Adrenal gland (tissue), 12 donors: ENCODE data around the gene SLC7A9. TPM values are rescaled to one million over a fixed set of nuclear protein-coding genes. Genes with fewer than 3 reads are reported as not detected.

ENCODE experiments used
- DNase-seq, 7 donors: peaks; one replicate each; pipeline ENCODE4 v3.0.0-alpha.2; 2019 to 2020
- H3K27ac ChIP-seq, 5 donors: fragments of 200-600 bp; sonication (generic) in 4 of 5; 1 replicate in 3 of 5; 2 replicates in 2 of 5; pipeline versions ENCODE4 v1.5.1 to v1.8.0; 2016 to 2020; ENCODE audit warnings: mild to moderate bottlenecking in 1 of 5
- H3K27me3 ChIP-seq: fragments of 200-600 bp; 2 replicates; pipeline ENCODE4 v1.8.0; 2021
- H3K36me3 ChIP-seq, 2 donors: fragments of 200-600 bp; replicated peaks in 1 of 2; 1 replicate in 1 of 2; 2 replicates in 1 of 2; pipeline versions ENCODE4 v1.5.1 to v1.8.0; 2018 to 2022
- H3K4me1 ChIP-seq, 2 donors: fragments of 200-600 bp; replicated peaks in 1 of 2; 1 replicate in 1 of 2; 2 replicates in 1 of 2; pipeline versions ENCODE4 v1.5.1 to v1.8.0; 2018 to 2021
- H3K4me3 ChIP-seq, 4 donors: fragments of 200-600 bp; sonication (generic) in 3 of 4; one replicate each; pipeline ENCODE4 v1.5.1; 2016 to 2018
- H3K9me3 ChIP-seq, 3 donors: fragments of 200-600 bp; sonication (generic) in 1 of 3; replicated peaks in 1 of 3; 1 replicate in 2 of 3; 2 replicates in 1 of 3; pipeline versions ENCODE4 v1.5.1 to v1.8.0; 2016 to 2021
- POLR2A ChIP-seq, 2 donors: fragments of 450-650 bp; IDR thresholded peaks; one replicate each; pipeline ENCODE4 v1.6.1; 2017; ENCODE audit warnings: antibody characterized with exemption in 2 of 2, mild to moderate bottlenecking in 2 of 2, moderate library complexity in 1 of 2
- WGBS, 4 donors: extraction: QIAGEN DNeasy Blood & Tissue Kit in 2 of 4; methylation state at CpG; one replicate each; pipeline versions ENCODE4 v1.1.5 to v1.1.7; 2013 to 2017; 5-methylcytosine and 5-hydroxymethylcytosine counted together
- intact Hi-C, 2 donors: fragments of 100-400 bp; cut with DNase I; formaldehyde crosslinking; loops; one replicate each; pipeline versions ENCODE4 v1.14.1 to v1.15.0; 2022 to 2023
- polyA plus RNA-seq, 3 donors: library from polyadenylated mRNA; stranded (reverse); fragments of 200-250 nt in 2 of 3; fragments of 350-450 nt in 1 of 3; fragmentation: Illumina TruSeq in 1 of 3; extraction: RNeasy Lipid Tissue Mini Kit (QIAGEN cat#74804) in 1 of 3; gene quantifications; one replicate each; pipeline ENCODE4 v1.2.3, GENCODE V29; 2013 to 2014
- total RNA-seq, 9 donors: library from RNA; depleted of rRNA in 4 of 9; stranded (reverse); fragments of >200 nt in 4 of 9; fragments of 120-200 nt in 1 of 9; fragmentation: NEBNext Ultra II Directional in 1 of 9; extraction: Animal tissue kit (Norgen Biotek cat#: 25700) in 1 of 9; gene quantifications; one replicate each; pipeline versions ENCODE4 v1.1.0 to v1.2.4, GENCODE V29; 2013 to 2023
- TF ChIP-seq, protein P1 (sequence below), 6 experiments: fragments of 450-650 bp in 4 of 6; fragments of 200-600 bp in 2 of 6; sonication (generic) in 1 of 6; IDR thresholded peaks; 1 replicate in 5 of 6; 2 replicates in 1 of 6; pipeline versions ENCODE4 v1.5.1 to v1.8.0; 2016 to 2021; ENCODE audit warnings: antibody characterized with exemption in 6 of 6, mild to moderate bottlenecking in 2 of 6, moderate library complexity in 1 of 6
- donor health status: healthy with polysubstance abuse.
- donor health status: Bipolar disorder and iron deficiency.
- donor health status: DM: yes; HTN: yes; CAD: no.
- donor health status: DM: no; HTN: no; CAD: no.
- donor health status: DM: no; HTN: no; CAD: no.
- donor health status: DM: yes; HTN: yes; CAD: no.

The SLC7A9 gene
- total and polyA plus RNA-seq, 12 donors = 0.11 to 0.51 (median 0.48) TPM; not detected in 5

DNA sequence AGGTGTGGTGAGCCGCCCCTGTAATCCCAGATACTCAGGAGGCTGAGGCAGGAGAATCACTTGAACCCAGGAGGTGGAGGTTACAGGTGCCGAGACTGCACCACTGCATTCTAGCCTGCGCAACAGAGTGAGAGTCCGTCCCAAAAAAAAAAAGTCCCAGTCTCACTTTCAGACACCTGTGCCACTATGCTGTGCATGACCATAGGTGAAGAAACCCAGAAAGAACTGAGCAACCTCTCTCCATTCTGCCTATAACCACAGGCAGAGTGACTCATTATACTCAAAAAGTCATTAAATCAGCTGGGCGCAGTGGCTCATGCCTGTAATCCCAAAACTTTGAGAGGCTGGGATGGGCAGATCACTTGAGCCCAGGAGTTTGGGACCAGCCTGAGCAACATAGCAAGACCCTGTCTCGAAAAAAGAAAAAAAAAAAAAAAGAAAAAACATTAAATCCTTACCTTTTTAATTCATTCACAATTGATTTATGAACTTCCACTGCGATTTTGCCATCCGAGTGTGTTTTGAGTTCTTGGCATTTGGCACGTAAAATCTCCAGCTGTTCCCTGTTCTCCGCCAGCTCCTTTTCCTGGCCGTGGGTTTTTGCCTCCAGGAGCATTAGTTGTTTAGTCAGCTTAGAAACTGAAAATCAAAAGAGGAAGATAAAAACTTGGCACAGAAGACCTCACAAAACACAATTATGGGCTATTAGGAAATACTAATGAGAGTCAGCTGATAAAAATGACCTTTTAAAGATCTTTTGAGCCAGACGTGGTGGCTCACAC, 45.5 kb upstream of the SLC7A9 start:
- TF ChIP-seq, protein P1, sequence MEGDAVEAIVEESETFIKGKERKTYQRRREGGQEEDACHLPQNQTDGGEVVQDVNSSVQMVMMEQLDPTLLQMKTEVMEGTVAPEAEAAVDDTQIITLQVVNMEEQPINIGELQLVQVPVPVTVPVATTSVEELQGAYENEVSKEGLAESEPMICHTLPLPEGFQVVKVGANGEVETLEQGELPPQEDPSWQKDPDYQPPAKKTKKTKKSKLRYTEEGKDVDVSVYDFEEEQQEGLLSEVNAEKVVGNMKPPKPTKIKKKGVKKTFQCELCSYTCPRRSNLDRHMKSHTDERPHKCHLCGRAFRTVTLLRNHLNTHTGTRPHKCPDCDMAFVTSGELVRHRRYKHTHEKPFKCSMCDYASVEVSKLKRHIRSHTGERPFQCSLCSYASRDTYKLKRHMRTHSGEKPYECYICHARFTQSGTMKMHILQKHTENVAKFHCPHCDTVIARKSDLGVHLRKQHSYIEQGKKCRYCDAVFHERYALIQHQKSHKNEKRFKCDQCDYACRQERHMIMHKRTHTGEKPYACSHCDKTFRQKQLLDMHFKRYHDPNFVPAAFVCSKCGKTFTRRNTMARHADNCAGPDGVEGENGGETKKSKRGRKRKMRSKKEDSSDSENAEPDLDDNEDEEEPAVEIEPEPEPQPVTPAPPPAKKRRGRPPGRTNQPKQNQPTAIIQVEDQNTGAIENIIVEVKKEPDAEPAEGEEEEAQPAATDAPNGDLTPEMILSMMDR (IDR thresholded peaks at IDR 0.05) = no peak
- no peak for TF ChIP-seq POLR2A (IDR thresholded peaks at IDR 0.05)
- Histone ChIP-seq H3K27ac (no peak overlapping the region), H3K27me3 (no peaks in the 10 kb centered on the region), H3K4me1 (no peaks in the 10 kb centered on the region), H3K36me3 (no peaks in the 10 kb centered on the region), H3K9me3 (no peaks in the 10 kb centered on the region), H3K4me3 (no peak overlapping the region)
- 85 to 95% (median 87%) methylated on average over 12 of the region's 12 CpGs for WGBS, 4 donors
- DNase-seq = no peak
- intact Hi-C loops = no loop called here

DNA sequence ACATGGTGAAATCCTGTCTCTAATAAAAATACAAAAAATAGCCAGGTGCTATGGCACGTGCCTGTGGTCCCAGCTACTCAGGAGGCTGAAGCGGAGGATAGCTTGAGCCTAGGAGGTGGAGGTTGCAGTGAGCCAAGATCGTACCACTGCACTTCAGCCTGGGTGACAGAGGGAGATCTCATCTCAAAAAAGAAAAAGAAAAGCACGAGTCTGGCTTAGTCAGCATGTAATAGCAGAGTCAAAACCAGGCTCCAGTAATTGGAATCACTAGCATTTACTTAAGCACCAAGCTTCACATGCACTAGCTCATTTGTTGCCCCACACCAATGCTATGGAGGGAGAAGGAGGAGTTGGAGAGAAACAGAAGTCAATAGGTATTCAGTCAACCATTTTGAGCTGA, 41.9 kb upstream of the SLC7A9 start:
- TF ChIP-seq, protein P1 (IDR thresholded peaks at IDR 0.05) = no peak
- TF ChIP-seq POLR2A (IDR thresholded peaks at IDR 0.05) = no peak
- intact Hi-C loops = no loop called here
- Histone ChIP-seq H3K36me3 (no peaks in the 10 kb centered on the region), H3K27ac (no peak overlapping the region), H3K4me3 (no peak overlapping the region), H3K9me3 (no peaks in the 10 kb centered on the region), H3K27me3 (no peaks in the 10 kb centered on the region), H3K4me1 (no peaks in the 10 kb centered on the region)
- WGBS, 4 donors = 94 to 98% (median 95%) methylated on average over 4 of the region's 4 CpGs
- DNase-seq = no peak

DNA sequence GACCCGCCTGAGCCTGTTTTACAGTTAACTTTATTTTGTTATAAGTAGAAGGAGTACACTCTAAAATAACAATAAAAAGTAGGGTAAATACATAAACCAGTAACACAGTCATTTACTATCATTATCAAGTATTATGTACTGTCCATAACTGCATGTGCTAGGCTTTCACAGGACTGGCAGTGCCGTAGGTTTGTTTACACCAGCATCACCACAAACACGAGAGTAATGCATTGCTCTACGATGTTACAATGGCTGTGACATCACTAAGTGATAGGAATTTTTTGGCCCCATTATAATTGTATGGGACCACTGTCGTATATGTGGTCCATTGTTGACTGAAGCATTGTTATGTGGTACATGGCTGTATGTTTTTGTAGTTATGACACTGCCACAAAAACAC, 41.3 kb upstream of the SLC7A9 start:
- no peaks in the 10 kb centered on the region for H3K9me3 ChIP-seq
- no peaks in the 10 kb centered on the region for H3K27me3 ChIP-seq
- intact Hi-C loops = no loop called here
- no peak overlapping the region for H3K27ac ChIP-seq
- no peak for DNase-seq
- TF ChIP-seq POLR2A (IDR thresholded peaks at IDR 0.05) = no peak
- TF ChIP-seq, protein P1 (IDR thresholded peaks at IDR 0.05) = no peak
- WGBS, 4 donors = 92 to 99% (median 96%) methylated on average over 5 of the region's 5 CpGs
- H3K36me3 ChIP-seq = no peaks in the 10 kb centered on the region
- no peak overlapping the region for H3K4me3 ChIP-seq
- no peaks in the 10 kb centered on the region for H3K4me1 ChIP-seq

- no peaks in the 10 kb centered on the region for H3K36me3 ChIP-seq
- TF ChIP-seq, protein P1 (IDR thresholded peaks at IDR 0.05) = no peak
- no peak for TF ChIP-seq POLR2A (IDR thresholded peaks at IDR 0.05)
- H3K9me3 ChIP-seq = no peaks in the 10 kb centered on the region
- intact Hi-C loops = no loop called here
- no peak overlapping the region for H3K27ac ChIP-seq
- 90 to 98% (median 96%) methylated on average over 5 of the region's 5 CpGs for WGBS, 4 donors
- no peaks in the 10 kb centered on the region for H3K4me1 ChIP-seq
- DNase-seq = no peak
- H3K4me3 ChIP-seq = no peak overlapping the region
- no peaks in the 10 kb centered on the region for H3K27me3 ChIP-seq
These were observed 40.5 kb upstream of the SLC7A9 start for GRCh38 chr19:32910094-32910493.
